Activated naive CD8-positive, alpha-beta T cell treated with anti-CD3 and anti-CD28 coated beads, Interleukin-2, amount 50 U/mL, for 24 hours (primary cell): Measurements from ENCODE around the gene XRCC6.
"Not testable (repeated sequence)": the region's sequence is repeated elsewhere in the genome, so short reads cannot be mapped to it uniquely, and the experiment has no call there.

Experiments used
- ATAC-seq: fragments of 150-1000 bp; cut with Tn5 transposase; one replicate; pipeline ENCODE4 v1.10.0; 2021
- DNase-seq: peaks from one replicate; pipeline ENCODE4 v3.0.0; 2021
- H3K27ac Mint-ChIP-seq: one replicate; pipeline ENCODE4 v1.8.0; 2021; ENCODE audit warnings: mild to moderate bottlenecking, mixed read lengths
- H3K27me3 Mint-ChIP-seq: one replicate; pipeline ENCODE4 v1.8.0; 2021; ENCODE audit warnings: mixed read lengths
- H3K36me3 Mint-ChIP-seq: one replicate; pipeline ENCODE4 v1.8.0; 2021; ENCODE audit warnings: low read depth, mixed read lengths
- H3K4me1 Mint-ChIP-seq: one replicate; pipeline ENCODE4 v1.8.0; 2021; ENCODE audit warnings: mixed read lengths
- H3K4me3 Mint-ChIP-seq: one replicate; pipeline ENCODE4 v1.8.0; 2021; ENCODE audit warnings: mild to moderate bottlenecking, moderate library complexity, mixed read lengths
- H3K9me3 Mint-ChIP-seq: one replicate; pipeline ENCODE4 v1.8.0; 2021; ENCODE audit warnings: mixed read lengths

XRCC6 gene

GRCh38 chr22:41621099-41621910 lies at the start of gene XRCC6:
TSS of gene XRCC6 (plus strand) at chr22:41621295. CDS start at chr22:41622005, 710 bp downstream.
- Mint-ChIP-seq H3K27me3 (peaks cover 3% of the 10 kb centered on the region), H3K9me3 (no peaks in the 10 kb centered on the region), H3K36me3 (peaks cover 50% of the 10 kb centered on the region), H3K27ac (peak within 1 kb of the TSS; percentile 99), H3K4me1 (peaks cover 56% of the 10 kb centered on the region), H3K4me3 (peak within 1 kb of the TSS; percentile 97)
- DNase-seq (peak; percentile 100), ATAC-seq (peak; percentile 94)

GRCh38 chr22:41571786-41572185 lies 49.3 kb upstream of the XRCC6 start:
- Mint-ChIP-seq H3K36me3 (peaks cover 2% of the 10 kb centered on the region), H3K4me3 (no peak overlapping the region), H3K4me1 (no peaks in the 10 kb centered on the region), H3K9me3 (no peaks in the 10 kb centered on the region), H3K27ac (no peak overlapping the region), H3K27me3 (peaks cover 3% of the 10 kb centered on the region)
- ATAC-seq (no peak), DNase-seq (no peak)

GRCh38 chr22:41572305-41572704 lies 48.8 kb upstream of the XRCC6 start:
- H3K9me3 Mint-ChIP-seq, H3K4me3 Mint-ChIP-seq, ATAC-seq, H3K36me3 Mint-ChIP-seq, H3K27me3 Mint-ChIP-seq, H3K27ac Mint-ChIP-seq, DNase-seq, H3K4me1 Mint-ChIP-seq: not testable (repeated sequence)

GRCh38 chr22:41573677-41574076 lies 47.4 kb upstream of the XRCC6 start:
- H3K27me3 Mint-ChIP-seq, result peaks cover 3% of the 10 kb centered on the region
- H3K4me1 Mint-ChIP-seq, result no peaks in the 10 kb centered on the region
- no peak for ATAC-seq
- no peak overlapping the region for H3K27ac Mint-ChIP-seq
- H3K9me3 Mint-ChIP-seq, result no peaks in the 10 kb centered on the region
- H3K4me3 Mint-ChIP-seq, result no peak overlapping the region
- no peak for DNase-seq
- peaks cover 3% of the 10 kb centered on the region for H3K36me3 Mint-ChIP-seq

GRCh38 chr22:41574847-41575381 lies 46.2 kb upstream of the XRCC6 start:
- Mint-ChIP-seq H3K4me3 (no peak overlapping the region), H3K36me3 (peaks cover 3% of the 10 kb centered on the region), H3K4me1 (no peaks in the 10 kb centered on the region), H3K27ac (no peak overlapping the region), H3K9me3 (no peaks in the 10 kb centered on the region), H3K27me3 (no peaks in the 10 kb centered on the region)
- DNase-seq, result no peak
- no peak for ATAC-seq

- Mint-ChIP-seq H3K4me3 (no peak overlapping the region), H3K27ac (no peak overlapping the region), H3K9me3 (no peaks in the 10 kb centered on the region), H3K36me3 (peaks cover 3% of the 10 kb centered on the region), H3K4me1 (no peaks in the 10 kb centered on the region), H3K27me3 (no peaks in the 10 kb centered on the region)
- ATAC-seq (no peak), DNase-seq (no peak)
Measured at GRCh38 chr22:41575533-41575932, 45.6 kb upstream of the XRCC6 start.

- no peak overlapping the region for H3K27ac Mint-ChIP-seq
- ATAC-seq (peak; percentile 65), DNase-seq (peak; percentile 41)
- H3K36me3 Mint-ChIP-seq, result peaks cover 3% of the 10 kb centered on the region
- no peaks in the 10 kb centered on the region for H3K9me3 Mint-ChIP-seq
- no peaks in the 10 kb centered on the region for H3K27me3 Mint-ChIP-seq
- no peak overlapping the region for H3K4me3 Mint-ChIP-seq
- H3K4me1 Mint-ChIP-seq, result no peaks in the 10 kb centered on the region
Measured at GRCh38 chr22:41576877-41577276, 44.2 kb upstream of the XRCC6 start.

GRCh38 chr22:41578114-41578513 lies 43.0 kb upstream of the XRCC6 start:
- H3K27ac Mint-ChIP-seq, result no peak overlapping the region

GRCh38 chr22:41578818-41579217 lies 42.3 kb upstream of the XRCC6 start:
- ATAC-seq (no peak), DNase-seq (no peak)
- no peak overlapping the region for H3K4me3 Mint-ChIP-seq
- no peaks in the 10 kb centered on the region for H3K9me3 Mint-ChIP-seq
- peaks cover 6% of the 10 kb centered on the region for H3K36me3 Mint-ChIP-seq
- no peaks in the 10 kb centered on the region for H3K27me3 Mint-ChIP-seq
- no peaks in the 10 kb centered on the region for H3K4me1 Mint-ChIP-seq
- H3K27ac Mint-ChIP-seq, result no peak overlapping the region

More at GRCh38 chr22:41578114-41578513, 43.0 kb upstream of the XRCC6 start:
- Mint-ChIP-seq H3K36me3 (peaks cover 6% of the 10 kb centered on the region), H3K9me3 (no peaks in the 10 kb centered on the region), H3K4me3 (no peak overlapping the region), H3K4me1 (no peaks in the 10 kb centered on the region), H3K27me3 (no peaks in the 10 kb centered on the region)
- DNase-seq (no peak), ATAC-seq (no peak)

GRCh38 chr22:41579297-41579996 lies 41.6 kb upstream of the XRCC6 start:
- no peaks in the 10 kb centered on the region for H3K9me3 Mint-ChIP-seq
- no peaks in the 10 kb centered on the region for H3K4me1 Mint-ChIP-seq
- ATAC-seq (no peak), DNase-seq (no peak)
- no peak overlapping the region for H3K4me3 Mint-ChIP-seq
- H3K27me3 Mint-ChIP-seq, result no peaks in the 10 kb centered on the region
- no peak overlapping the region for H3K27ac Mint-ChIP-seq
- H3K36me3 Mint-ChIP-seq, result peaks cover 6% of the 10 kb centered on the region

GRCh38 chr22:41579997-41580355 lies 41.1 kb upstream of the XRCC6 start:
- no peak for ATAC-seq
- peaks cover 6% of the 10 kb centered on the region for H3K36me3 Mint-ChIP-seq
- no peak for DNase-seq
- H3K4me1 Mint-ChIP-seq, result no peaks in the 10 kb centered on the region
- no peaks in the 10 kb centered on the region for H3K27me3 Mint-ChIP-seq
- no peak overlapping the region for H3K4me3 Mint-ChIP-seq
- no peak overlapping the region for H3K27ac Mint-ChIP-seq
- no peaks in the 10 kb centered on the region for H3K9me3 Mint-ChIP-seq

- Mint-ChIP-seq H3K36me3 (peaks cover 3% of the 10 kb centered on the region), H3K4me3 (no peak overlapping the region), H3K9me3 (no peaks in the 10 kb centered on the region), H3K27ac (no peak overlapping the region), H3K4me1 (peaks cover under 1% of the 10 kb centered on the region), H3K27me3 (no peaks in the 10 kb centered on the region)
- DNase-seq (no peak), ATAC-seq (no peak)
Measured at GRCh38 chr22:41582694-41583093, 38.4 kb upstream of the XRCC6 start.

GRCh38 chr22:41584881-41585280 lies 36.2 kb upstream of the XRCC6 start:
- Mint-ChIP-seq H3K27me3 (no peaks in the 10 kb centered on the region), H3K4me3 (no peak overlapping the region)

GRCh38 chr22:41585898-41586297 lies 35.2 kb upstream of the XRCC6 start:
- Mint-ChIP-seq H3K36me3 (peaks cover 3% of the 10 kb centered on the region), H3K27me3 (no peaks in the 10 kb centered on the region), H3K9me3 (no peaks in the 10 kb centered on the region), H3K27ac (no peak overlapping the region), H3K4me3 (no peak overlapping the region), H3K4me1 (peaks cover 9% of the 10 kb centered on the region)
- ATAC-seq (no peak), DNase-seq (no peak)

More at GRCh38 chr22:41584881-41585280, 36.2 kb upstream of the XRCC6 start:
- H3K9me3 Mint-ChIP-seq, result no peaks in the 10 kb centered on the region
- DNase-seq, result no peak
- H3K27ac Mint-ChIP-seq, result no peak overlapping the region
- peaks cover 9% of the 10 kb centered on the region for H3K4me1 Mint-ChIP-seq
- peaks cover 3% of the 10 kb centered on the region for H3K36me3 Mint-ChIP-seq
- ATAC-seq, result no peak

- H3K27ac Mint-ChIP-seq, result no peak overlapping the region
- no peaks in the 10 kb centered on the region for H3K9me3 Mint-ChIP-seq
- H3K36me3 Mint-ChIP-seq, result peaks cover 2% of the 10 kb centered on the region
- no peak for DNase-seq
- H3K4me1 Mint-ChIP-seq, result peaks cover 9% of the 10 kb centered on the region
- ATAC-seq, result no peak
- H3K27me3 Mint-ChIP-seq, result no peaks in the 10 kb centered on the region
- no peak overlapping the region for H3K4me3 Mint-ChIP-seq
Measured at GRCh38 chr22:41587347-41587723, 33.8 kb upstream of the XRCC6 start.
